Activated CD8-positive, alpha-beta T cell treated with anti-CD3 and anti-CD28 coated beads for 36 hours (primary cell): ENCODE data around the gene NEK5. TPM values are rescaled to one million over a fixed set of nuclear protein-coding genes. Genes with fewer than 3 reads are reported as not detected.

ENCODE experiments used
- ATAC-seq: fragments of 200-7000 bp; cut with Tn5 transposase; one replicate; pipeline ENCODE4 v1.10.0; 2021; ENCODE audit warnings: mild to moderate bottlenecking, moderate library complexity
- CTCF ChIA-PET: fragments of 350-600 bp; sonication (Branson Sonifier 250); formaldehyde crosslinking; loops from one replicate; lab custom pipeline; 2021; ENCODE audit warnings: antibody characterized with exemption; lab: Charles Lee
- POLR2A ChIA-PET: fragments of 350-600 bp; sonication (Branson Sonifier 250); formaldehyde crosslinking; loops from one replicate; lab custom pipeline; 2021; ENCODE audit warnings: antibody characterized with exemption; lab: Charles Lee
- DNase-seq: peaks from one replicate; pipeline ENCODE4 v3.0.0-alpha.2; 2020
- H3K27ac Mint-ChIP-seq: one replicate; pipeline ENCODE4 v1.8.0; 2021; ENCODE audit warnings: mild to moderate bottlenecking, mixed read lengths
- H3K27me3 Mint-ChIP-seq: one replicate; pipeline ENCODE4 v1.8.0; 2021; ENCODE audit warnings: mixed read lengths
- H3K36me3 Mint-ChIP-seq: one replicate; pipeline ENCODE4 v1.8.0; 2021; ENCODE audit warnings: low read depth, mixed read lengths
- H3K4me1 Mint-ChIP-seq: one replicate; pipeline ENCODE4 v1.8.0; 2021; ENCODE audit warnings: low read depth, mixed read lengths
- H3K4me3 Mint-ChIP-seq: one replicate; pipeline ENCODE4 v1.8.0; 2021; ENCODE audit warnings: mild to moderate bottlenecking, moderate library complexity, mixed read lengths
- H3K9me3 Mint-ChIP-seq: one replicate; pipeline ENCODE4 v1.8.0; 2021; ENCODE audit warnings: mixed read lengths
- CTCF ChIP-seq: fragments of 200-600 bp; IDR thresholded peaks from one replicate; pipeline ENCODE4 v1.8.0; 2022; ENCODE audit warnings: antibody characterized with exemption, mild to moderate bottlenecking
- intact Hi-C: fragments of 100-400 bp; cut with micrococcal nuclease; formaldehyde crosslinking; loops from one replicate; pipeline ENCODE4 v1.10.0; 2022
- total RNA-seq, 2 experiments: library from RNA; stranded (reverse); gene quantifications; one replicate each; pipeline ENCODE4 v1.2.3, GENCODE V29; 2021

The NEK5 gene
- total RNA-seq, 2 experiments from 2014 or later: 0.11 to 0.16 TPM

- Mint-ChIP-seq H3K27ac (no peak overlapping the region), H3K4me1 (no peaks in the 10 kb centered on the region), H3K4me3 (no peak overlapping the region), H3K36me3 (no peaks in the 10 kb centered on the region), H3K27me3 (peaks cover 11% of the 10 kb centered on the region), H3K9me3 (no peaks in the 10 kb centered on the region)
- intact Hi-C loops: loop anchor here (5.0 kb wide), 1 partner anchor 123 kb away; the partner anchor contains the start of gene NEK5
- TF ChIP-seq CTCF: no peak
- DNase-seq (no peak), ATAC-seq (peak; percentile 40)
- POLR2A ChIA-PET: no interaction called here
- CTCF ChIA-PET: interaction anchor here (6.8 kb wide), 1 partner anchor 122 kb away, joined by 62 read pairs; the partner anchor contains the start of gene NEK5
Measured at GRCh38 chr13:52004511-52005170, 124.2 kb downstream of the NEK5 start.

- no peak overlapping the region for H3K27ac Mint-ChIP-seq
- H3K27me3 Mint-ChIP-seq: peaks cover 9% of the 10 kb centered on the region
- ChIA-PET POLR2A (no interaction called here), CTCF (interaction anchor here (6.8 kb wide), 1 partner anchor 124 kb away, joined by 62 read pairs; the partner anchor contains the start of gene NEK5)
- DNase-seq: no peak
- H3K36me3 Mint-ChIP-seq: no peaks in the 10 kb centered on the region
- H3K4me1 Mint-ChIP-seq: no peaks in the 10 kb centered on the region
- TF ChIP-seq CTCF: no peak
- no peaks in the 10 kb centered on the region for H3K9me3 Mint-ChIP-seq
- no peak for ATAC-seq
- H3K4me3 Mint-ChIP-seq: no peak overlapping the region
- intact Hi-C loops: loop anchor here (5.0 kb wide), 1 partner anchor 124 kb away; the partner anchor contains the start of gene NEK5
Measured at GRCh38 chr13:52003541-52003940, 125.3 kb downstream of the NEK5 start.

GRCh38 chr13:52002361-52002760, 126.5 kb downstream of the NEK5 start:
- ATAC-seq: no peak
- TF ChIP-seq CTCF: no peak
- CTCF ChIA-PET: interaction anchor here (0.7 to 6.8 kb wide), 8 partner anchors 10 to 188 kb away, joined by 3 to 62 read pairs (median 4); partner anchors contain the start of genes ALG11 and NEK5
- POLR2A ChIA-PET: no interaction called here
- Mint-ChIP-seq H3K27me3 (peaks cover 9% of the 10 kb centered on the region), H3K27ac (no peak overlapping the region), H3K9me3 (no peaks in the 10 kb centered on the region), H3K36me3 (no peaks in the 10 kb centered on the region), H3K4me3 (no peak overlapping the region), H3K4me1 (no peaks in the 10 kb centered on the region)
- no peak for DNase-seq
- intact Hi-C loops: loop anchor here (5.0 kb wide), 1 partner anchor 125 kb away; the partner anchor contains the start of gene NEK5

GRCh38 chr13:52001120-52001731, 127.6 kb downstream of the NEK5 start:
- CTCF ChIA-PET: interaction anchor here (1.1 to 6.8 kb wide), 9 partner anchors 9 to 189 kb away, joined by 3 to 62 read pairs (median 4); partner anchors contain the start of genes ALG11 and NEK5
- POLR2A ChIA-PET: no interaction called here
- no peak overlapping the region for H3K27ac Mint-ChIP-seq
- DNase-seq (no peak), ATAC-seq (peak; percentile 97)
- intact Hi-C loops: loop anchor here (5.0 kb wide), 1 partner anchor 126 kb away; the partner anchor contains the start of gene NEK5
- no peaks in the 10 kb centered on the region for H3K4me1 Mint-ChIP-seq
- no peaks in the 10 kb centered on the region for H3K36me3 Mint-ChIP-seq
- H3K27me3 Mint-ChIP-seq: peaks cover 9% of the 10 kb centered on the region
- peak; percentile 81 for TF ChIP-seq CTCF
- no peaks in the 10 kb centered on the region for H3K9me3 Mint-ChIP-seq
- H3K4me3 Mint-ChIP-seq: no peak overlapping the region
